NCI-H2196 (cell line): ENCODE measurements around the gene LMTK2.
"Not testable (repeated sequence)": the region's sequence is repeated elsewhere in the genome, so short reads cannot be mapped to it uniquely, and the experiment has no call there.

Source experiments
- DNase-seq: peaks from one replicate; lab custom pipeline; 2025; ENCODE audit not compliant: unreplicated experiment; lab: John Stamatoyannopoulos, UW

Gene LMTK2

DNA sequence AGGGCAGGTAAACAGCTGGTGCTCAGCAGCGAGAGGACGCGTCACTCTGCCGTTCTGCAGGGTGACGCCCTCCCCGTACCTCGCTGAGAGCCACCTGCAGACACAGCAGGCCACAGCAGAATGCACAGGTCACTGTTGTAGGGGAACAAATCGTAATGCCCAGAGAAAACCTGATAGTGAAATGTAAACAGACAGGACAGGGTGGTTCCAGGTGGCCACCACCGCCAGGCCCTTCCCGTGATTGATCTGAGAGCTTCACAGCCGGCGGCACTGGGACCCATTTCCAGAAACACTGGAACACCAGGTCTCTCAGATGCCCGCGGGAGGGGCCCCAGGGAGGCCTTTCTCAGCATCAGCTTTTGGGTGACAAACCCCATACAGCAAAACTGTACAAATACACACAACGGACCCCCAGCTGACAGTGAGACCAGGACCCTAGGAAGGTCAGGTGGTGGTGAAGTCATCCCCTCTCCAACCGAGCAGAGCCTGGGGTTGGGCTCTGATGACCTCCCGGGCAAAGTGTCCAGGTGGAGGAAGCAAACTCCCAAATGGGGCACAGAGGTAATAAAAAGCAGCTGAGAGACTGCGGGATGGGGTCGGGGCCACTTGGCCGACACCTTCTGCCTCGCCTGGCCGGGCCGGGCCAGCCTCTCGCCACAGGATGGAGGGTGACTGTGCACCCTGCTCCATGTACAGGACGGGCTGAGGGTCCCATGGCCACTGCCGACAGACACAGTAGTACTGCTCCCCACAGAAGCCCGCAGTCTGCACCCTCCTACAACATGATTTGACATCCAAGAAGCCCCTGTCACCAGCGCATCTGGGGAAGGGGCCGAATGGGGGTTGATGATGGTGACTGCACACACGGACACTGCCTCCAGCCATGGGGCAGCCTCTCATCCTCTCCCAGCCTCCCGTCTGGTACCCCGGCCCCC lies 109.2 kb downstream of the LMTK2 start:
- no peak for DNase-seq

DNA sequence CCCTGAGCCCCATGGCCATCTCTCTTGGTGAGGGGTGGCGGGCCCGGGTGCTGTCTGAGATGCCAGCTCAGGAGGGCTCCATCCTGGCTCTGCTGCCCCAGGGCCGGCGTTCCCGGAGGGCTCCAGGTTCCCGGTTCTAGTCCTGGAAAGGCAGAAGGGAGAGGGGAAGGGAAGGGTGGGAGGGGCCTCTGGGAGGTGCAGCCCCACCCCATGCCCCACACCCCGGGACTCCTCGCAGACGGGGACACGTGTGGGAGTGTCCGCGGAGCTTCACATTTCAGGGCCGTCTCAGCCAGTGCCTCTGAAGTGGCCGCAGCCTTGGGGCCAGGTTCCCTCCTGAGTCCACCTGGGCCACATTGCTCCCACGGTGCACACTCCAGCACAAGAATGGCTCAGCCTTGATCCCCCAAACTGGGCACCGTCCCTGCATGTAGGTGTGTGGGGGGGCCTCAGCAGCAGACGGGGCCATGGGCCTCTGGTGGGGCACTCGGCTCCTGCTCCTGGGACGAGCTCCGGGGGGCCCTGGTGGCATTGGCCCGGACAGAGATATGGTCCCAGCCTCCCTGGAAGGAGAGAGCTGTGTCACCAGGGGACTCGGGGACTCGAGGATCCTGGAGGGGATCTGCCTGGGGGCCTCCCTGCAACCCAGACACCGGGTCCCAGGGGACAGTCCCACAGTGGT lies 110.4 kb downstream of the LMTK2 start:
- DNase-seq: no peak

DNA sequence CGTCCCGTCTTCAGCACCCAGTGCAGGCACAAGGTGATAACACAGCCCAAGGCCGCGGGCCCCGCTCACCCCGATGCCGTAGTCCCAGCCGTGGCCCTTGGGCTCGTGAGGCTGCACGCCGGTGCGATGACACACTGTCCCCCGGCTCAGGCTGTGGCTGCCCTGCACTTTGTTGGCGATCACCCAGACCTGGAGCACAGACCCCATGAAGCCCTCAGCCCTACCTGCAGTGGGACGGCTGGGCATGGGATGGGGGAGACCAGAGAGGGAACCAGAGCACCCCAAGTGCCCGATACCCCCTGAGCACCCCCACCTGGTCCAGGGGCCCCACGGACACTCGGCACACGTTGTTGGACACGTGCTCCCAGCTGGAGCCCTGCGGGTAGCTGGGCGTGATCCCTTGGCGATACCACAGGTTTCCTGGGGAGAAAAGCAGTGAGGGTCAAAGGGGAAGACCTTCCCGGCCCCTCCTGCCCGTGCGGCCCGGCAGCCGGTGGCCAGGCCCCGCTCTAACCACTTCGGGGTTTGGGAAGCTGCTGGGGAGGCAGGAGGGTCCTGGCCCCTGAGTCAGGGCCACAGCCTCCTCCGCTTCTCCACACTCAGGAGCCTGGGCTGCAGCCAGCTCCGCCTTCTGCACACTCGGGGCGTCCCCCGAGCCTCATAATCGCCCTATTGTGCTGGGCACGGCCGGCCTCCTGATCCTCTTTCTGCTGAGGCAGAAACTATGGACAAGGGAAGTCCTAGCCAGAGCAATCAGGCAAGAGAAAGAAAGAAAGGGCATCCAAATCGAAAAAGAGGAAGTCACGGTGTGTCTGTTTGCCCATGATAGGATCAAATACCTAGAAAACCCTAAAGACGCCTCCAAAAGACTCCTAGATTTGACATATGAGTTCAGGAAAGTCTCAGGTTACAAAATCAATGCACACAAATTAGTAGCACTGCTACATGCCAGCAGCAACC lies 111.2 kb downstream of the LMTK2 start:
- no peak for DNase-seq

DNA sequence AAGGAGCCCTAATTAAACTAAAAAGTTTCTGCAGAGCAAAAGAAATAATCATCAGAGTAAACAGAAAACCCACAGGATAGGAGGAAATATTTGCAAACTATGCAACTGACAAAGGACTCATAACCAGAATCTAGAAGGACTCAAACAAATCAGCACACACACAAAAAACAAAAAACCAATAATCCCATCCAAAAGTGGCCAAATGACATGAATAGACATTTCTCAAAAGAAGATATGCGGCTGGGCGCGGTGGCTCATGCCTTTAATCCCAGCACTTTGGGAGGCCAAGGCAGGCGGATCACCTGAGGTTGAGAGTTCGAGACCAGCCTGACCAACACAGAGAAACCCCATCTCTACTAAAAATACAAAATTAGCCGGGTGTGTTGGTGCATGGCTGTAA lies 112.7 kb downstream of the LMTK2 start:
- DNase-seq: not testable (repeated sequence)

- DNase-seq: no peak
Measured at GRCh38 chr7:98221611-98222532, 115.2 kb downstream of the LMTK2 start.

DNA sequence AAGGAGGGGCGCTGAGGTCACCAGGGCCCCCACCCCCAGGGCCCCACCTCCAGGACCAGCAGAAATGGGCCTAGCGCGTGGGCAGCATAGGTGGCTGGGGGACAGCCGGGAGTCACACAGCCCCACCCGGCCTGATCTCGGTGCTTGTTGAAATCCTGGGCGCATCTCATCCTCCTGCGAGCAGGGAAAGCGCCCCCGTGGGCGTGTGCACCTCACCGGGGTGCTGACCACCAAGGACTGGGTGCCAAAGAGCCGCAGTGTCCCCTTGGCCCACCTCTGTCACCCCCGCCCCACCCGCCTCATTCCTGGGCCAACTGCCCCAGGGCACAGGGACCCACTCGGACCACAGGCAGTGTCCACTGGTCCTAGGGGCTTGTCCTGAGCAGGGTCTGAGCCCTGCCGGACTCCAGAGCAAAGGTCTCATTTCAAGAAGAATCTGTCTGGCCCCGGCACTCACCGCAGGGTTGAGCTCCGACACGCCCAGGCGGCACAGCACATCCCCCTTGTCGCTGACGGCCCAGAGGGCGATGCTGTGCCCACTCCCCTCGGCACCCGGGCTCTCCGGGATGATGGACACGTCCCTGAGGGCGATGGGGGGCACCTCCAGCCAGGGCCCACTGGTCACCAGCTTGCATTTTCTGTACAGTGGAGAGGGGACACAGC lies 116.0 kb downstream of the LMTK2 start:
- DNase-seq: no peak

GRCh38 chr7:98223351-98223897 lies 116.8 kb downstream of the LMTK2 start:
- no peak for DNase-seq

GRCh38 chr7:98223898-98224700 lies 117.4 kb downstream of the LMTK2 start:
- DNase-seq: no peak

- no peak for DNase-seq
Measured at GRCh38 chr7:98224701-98225181, 118.1 kb downstream of the LMTK2 start.

- no peak for DNase-seq
Measured at GRCh38 chr7:98225913-98226614, 119.4 kb downstream of the LMTK2 start.

DNA sequence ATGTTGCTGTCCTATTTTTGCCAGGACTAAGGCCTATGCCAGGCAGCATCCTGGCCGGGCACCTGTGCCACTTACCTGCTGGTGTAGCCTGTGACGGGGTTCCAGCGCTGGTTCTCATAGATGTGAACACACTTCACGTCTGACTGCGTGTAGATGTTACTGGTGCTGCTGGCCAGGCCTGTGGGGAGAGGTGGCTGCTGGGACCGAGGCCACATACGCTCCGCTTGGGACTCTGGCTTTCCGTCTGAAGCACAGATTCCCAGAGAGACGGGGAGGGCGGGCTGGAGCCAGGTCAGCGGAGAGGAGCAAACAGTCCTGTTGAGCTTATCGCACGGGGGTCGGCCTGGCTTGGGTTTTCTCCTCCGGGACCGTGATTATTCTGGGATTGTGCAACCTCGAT lies 121.3 kb downstream of the LMTK2 start:
- DNase-seq: no peak

- DNase-seq: no peak
Measured at GRCh38 chr7:98228801-98229200, 122.1 kb downstream of the LMTK2 start.

GRCh38 chr7:98229441-98229840 lies 122.8 kb downstream of the LMTK2 start:
- no peak for DNase-seq

- no peak for DNase-seq
Measured at GRCh38 chr7:98229991-98230745, 123.5 kb downstream of the LMTK2 start.

DNA sequence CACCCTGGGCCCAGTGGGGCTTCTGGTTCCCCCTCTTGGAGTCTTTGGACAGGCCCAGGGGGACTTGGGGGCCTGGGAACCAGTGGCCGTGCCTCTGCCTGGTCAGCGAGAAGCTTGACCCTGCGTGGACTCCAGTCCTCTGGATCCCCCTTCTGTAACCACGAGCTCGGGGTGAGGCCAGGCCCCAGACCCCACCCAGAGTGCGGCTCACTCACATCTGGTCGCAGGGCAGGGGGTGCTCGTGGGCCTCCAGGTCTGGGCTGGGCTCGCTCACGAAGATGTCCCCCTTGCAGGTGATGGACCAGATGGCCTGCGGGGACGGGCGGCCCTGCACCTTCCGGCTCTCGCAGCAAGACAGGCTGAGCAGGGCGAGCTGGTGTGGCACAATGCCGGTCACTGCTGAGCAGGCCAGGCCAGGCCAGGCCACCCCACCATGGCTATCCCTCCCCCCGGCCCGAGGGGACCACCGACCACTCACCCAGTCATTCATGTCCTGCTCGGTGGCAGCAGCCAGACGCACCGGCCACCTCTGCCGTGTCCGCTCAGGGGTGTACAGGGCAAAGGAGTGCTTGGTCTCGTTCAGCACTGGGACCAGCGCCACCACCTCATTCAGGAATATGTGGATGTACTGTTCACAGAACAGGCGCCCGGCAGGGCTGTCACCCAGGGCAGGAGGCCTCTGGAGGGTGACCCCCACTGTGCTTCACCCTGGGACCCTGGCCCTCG lies 124.2 kb downstream of the LMTK2 start:
- DNase-seq: no peak
